Stimulated activated CD8-positive, alpha-beta memory T cell treated with anti-CD3 and anti-CD28 coated beads, Interleukin-4, amount 100 ng/mL, for 48 hours (primary cell): ENCODE results near the gene DAZ3.
"Not testable (repeated sequence)": the region's sequence is repeated elsewhere in the genome, so short reads cannot be mapped to it uniquely, and the experiment has no call there.

ENCODE experiments used
- DNase-seq: peaks from one replicate; pipeline ENCODE4 v3.0.0-alpha.2; 2020

Gene DAZ3

DNA sequence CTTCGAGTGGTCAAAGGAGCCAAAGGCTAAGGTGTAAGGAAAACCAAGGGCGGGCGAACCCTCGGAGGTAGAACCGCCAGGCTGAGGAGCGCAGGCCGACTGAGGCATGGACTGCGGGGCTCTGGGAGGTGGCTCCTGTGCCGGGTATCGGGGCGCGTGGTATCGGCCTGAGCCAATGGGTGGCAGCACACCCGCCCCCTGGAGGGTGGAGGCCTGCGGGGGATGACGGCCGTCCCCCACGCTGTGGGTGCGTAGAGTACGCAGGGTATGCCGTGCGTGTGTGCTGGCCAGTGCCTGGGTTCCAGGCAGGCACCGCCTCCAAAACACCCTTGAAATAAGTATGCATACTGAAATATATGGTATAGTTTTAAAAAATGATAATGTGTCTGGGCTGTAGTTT lies at the start of gene DAZ3:
Gene DAZ3, minus strand, starts transcription at position 101 of the 400 bp plus-strand sequence. CDS start 208 bp downstream, outside the sequence.
- not testable (repeated sequence) for DNase-seq

- DNase-seq, result not testable (repeated sequence)
Observed at GRCh38 chrY:24833619-24834018, 20.4 kb upstream of the DAZ3 start, which contains the start of gene DAZ4. Gene DAZ4, plus strand, starts transcription at chrY:24833919. Its CDS starts 208 bp downstream, at chrY:24834127.

DNA sequence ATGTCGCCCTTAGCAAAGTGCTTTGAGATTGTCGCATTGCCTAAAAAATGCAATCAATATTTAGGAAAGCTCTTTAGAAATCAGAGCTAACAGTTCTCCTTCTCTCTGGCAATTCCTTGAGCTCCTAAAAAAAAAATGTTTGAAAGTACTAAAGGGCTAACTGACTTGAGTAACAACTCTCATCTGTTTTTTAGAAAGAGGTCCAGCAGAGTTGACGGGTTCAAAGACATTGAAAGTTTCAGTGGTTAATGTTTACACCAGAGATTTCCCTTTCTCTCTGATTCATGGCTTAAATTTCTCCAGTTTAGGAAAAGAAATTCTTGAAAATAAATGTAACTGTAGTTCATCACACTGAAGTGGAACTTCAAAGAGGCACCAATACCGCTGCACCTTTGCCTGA lies 11.9 kb upstream of the DAZ3 start:
- DNase-seq, result not testable (repeated sequence)

DNA sequence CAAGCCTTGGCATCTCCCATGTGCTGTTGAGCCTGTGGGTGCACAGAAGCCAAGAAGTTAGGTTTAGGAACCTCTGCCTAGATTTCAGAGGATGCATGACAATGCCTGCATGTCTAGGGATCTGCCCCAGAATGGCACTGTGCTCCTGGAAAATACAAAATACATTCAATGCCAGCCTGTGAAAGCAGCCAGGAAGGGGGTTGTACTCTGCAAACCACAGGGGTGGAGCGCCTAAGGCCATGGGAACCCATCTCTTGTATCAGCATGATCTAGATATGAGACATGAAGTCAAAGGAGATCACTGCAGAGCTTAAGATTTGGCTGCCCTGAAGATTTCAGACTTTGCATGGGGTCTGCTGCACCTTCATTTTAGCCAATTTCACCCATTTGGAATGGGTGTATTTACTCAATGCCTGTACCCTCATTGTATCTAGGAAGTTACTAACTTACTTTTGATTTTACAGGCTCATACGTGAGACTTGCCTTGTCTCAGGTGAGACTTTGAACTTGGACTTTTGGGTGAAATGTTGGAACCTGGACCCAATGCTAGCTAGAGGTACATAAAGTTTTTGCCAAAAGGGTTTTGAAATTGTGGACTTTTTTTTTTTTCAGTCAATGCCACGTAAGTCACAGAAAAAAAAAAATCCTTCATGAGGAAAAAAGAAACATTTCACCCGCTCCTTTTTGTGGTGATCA lies 11.1 kb upstream of the DAZ3 start:
- DNase-seq, result not testable (repeated sequence)

GRCh38 chrY:24821836-24822235 lies 8.6 kb upstream of the DAZ3 start:
- DNase-seq, result not testable (repeated sequence)
